K562 (cell line): ENCODE measurements around the gene ZNF358. TPM values are rescaled to one million over a fixed set of nuclear protein-coding genes. Genes with fewer than 3 reads are reported as not detected.

Experiments used
- ATAC-seq: fragments of 200-7000 bp; cut with Tn5 transposase; 3 replicates; pipeline ENCODE4 v1.9.1; 2020; ENCODE audit warnings: moderate library complexity
- BruUV-seq: library from RNA; stranded (reverse); fragments of 400-500 nt; replicated peaks from 2 replicates; lab custom pipeline; 2021; lab: Mats Ljungman, UMichigan
- CTCF ChIA-PET: fragments of 300-600 bp; formaldehyde crosslinking; extraction: SDS; loops from one replicate; lab custom pipeline; 2021; ENCODE audit warnings: low intra/inter-chr PET ratio; lab: Yijun Ruan, JAX
- POLR2A ChIA-PET: fragments of 300-600, 350-650 bp; sonication (Branson Sonifier 250); formaldehyde crosslinking; extraction: SDS; loops from one replicate; lab custom pipeline; 2021; ENCODE audit warnings: antibody characterized with exemption, inconsistent platforms; lab: Yijun Ruan, JAX
- DNase-seq, 4 experiments: peaks; one replicate each; pipeline versions ENCODE4 v3.0.0 to v3.0.0-alpha.2; 2011 to 2018; ENCODE audit warnings: low spot score in 3 of 4, mixed read lengths in 3 of 4; ENCODE audit errors: extremely low read depth in 1 of 4
- FAIRE-seq: peaks from 2 replicates; lab custom pipeline; 2011; peaks lifted over from hg19 to GRCh38; lab: Jason Lieb, UNC
- H2AFZ ChIP-seq: 2 replicates; pipeline ENCODE4 v1.6.0; 2011; ENCODE audit warnings: low read depth, low read length, control low read depth, inconsistent platforms
- H3K27ac ChIP-seq: fragments of 200-600 bp; 3 replicates; pipeline ENCODE4 v1.8.0; 2011; ENCODE audit warnings: low read depth, mild to moderate bottlenecking, control low read depth, inconsistent platforms, low read length, moderate library complexity, mixed read lengths; ENCODE audit errors: extremely low read depth
- H3K27me3 ChIP-seq, 2 experiments: fragments of 300-600 bp in 1 of 2; 2 replicates in 1 of 2; 3 replicates in 1 of 2; pipeline versions ENCODE4 v1.6.0 to v1.8.0; 2011; ENCODE audit warnings: inconsistent platforms in 2 of 2, low read length in 2 of 2, mild to moderate bottlenecking in 1 of 2, mixed read lengths in 1 of 2, moderate library complexity in 1 of 2; ENCODE audit not compliant: control insufficient read depth in 2 of 2, insufficient read depth in 2 of 2
- H3K36me3 ChIP-seq: fragments of 300-600 bp; 3 replicates; pipeline ENCODE4 v1.8.0; 2011; ENCODE audit warnings: mild to moderate bottlenecking, low read length, inconsistent platforms; ENCODE audit not compliant: control insufficient read depth, insufficient read depth
- H3K4me1 ChIP-seq, 2 experiments: fragments of 200-600 bp in 1 of 2; replicated peaks in 1 of 2; 2 replicates in 1 of 2; 3 replicates in 1 of 2; pipeline versions ENCODE4 v1.5.1 to v1.8.0; 2011; ENCODE audit warnings: inconsistent platforms in 2 of 2, low read length in 2 of 2, mild to moderate bottlenecking in 1 of 2, mixed read lengths in 1 of 2, moderate library complexity in 1 of 2; ENCODE audit not compliant: control insufficient read depth in 2 of 2, insufficient read depth in 2 of 2
- H3K4me2 ChIP-seq: 2 replicates; pipeline ENCODE4 v1.6.1; 2011; ENCODE audit warnings: low read length, control low read depth, inconsistent platforms, mixed read lengths; ENCODE audit not compliant: insufficient read depth
- H3K4me3 ChIP-seq: fragments of 200-600 bp; sonication (generic), shearing (Covaris generic); 2 replicates; pipeline ENCODE4 v1.5.1; 2016; ENCODE audit warnings: control low read depth, inconsistent platforms
- H3K79me2 ChIP-seq: fragments of 200-600 bp; 3 replicates; pipeline ENCODE4 v1.8.0; 2011; ENCODE audit warnings: low read length, inconsistent platforms; ENCODE audit not compliant: control insufficient read depth, insufficient read depth
- H3K9ac ChIP-seq, 2 experiments: 2 replicates each; pipeline versions ENCODE4 v1.6.0 to v1.6.1; 2011; ENCODE audit warnings: low read depth in 2 of 2, low read length in 2 of 2, control low read depth in 1 of 2, inconsistent platforms in 1 of 2, mild to moderate bottlenecking in 1 of 2, mixed read lengths in 1 of 2; ENCODE audit not compliant: insufficient read depth in 1 of 2
- H3K9me1 ChIP-seq: one replicate; pipeline ENCODE4 v1.6.0; 2011; ENCODE audit warnings: inconsistent platforms, mild to moderate bottlenecking, low read length, moderate library complexity; ENCODE audit not compliant: control insufficient read depth, insufficient read depth
- H3K9me3 ChIP-seq: replicated peaks from 2 replicates; pipeline ENCODE4 v1.5.1; 2011; ENCODE audit warnings: low read depth, low read length, inconsistent platforms; ENCODE audit not compliant: control insufficient read depth, insufficient read depth
- H4K20me1 ChIP-seq: replicated peaks from 2 replicates; pipeline ENCODE4 v1.6.1; 2011; ENCODE audit warnings: low read length, inconsistent platforms, mixed read lengths; ENCODE audit not compliant: control insufficient read depth, insufficient read depth
- ELK3 ChIP-seq: fragments of 450-650 bp; formaldehyde crosslinking; IDR thresholded peaks from 2 replicates; pipeline ENCODE4 v1.4.0; 2020; ENCODE audit warnings: mild to moderate bottlenecking
- PTRF ChIP-seq: fragments of 450-650 bp; IDR thresholded peaks from 2 replicates; pipeline ENCODE4 v1.6.1; 2016; ENCODE audit warnings: mild to moderate bottlenecking, missing genetic modification characterization, missing compliant biosample characterization
- ZFP36 ChIP-seq: fragments of 150-350 bp; IDR thresholded peaks from 2 replicates; pipeline ENCODE4 v1.6.1; 2018; ENCODE audit warnings: low read length, low read depth; ENCODE audit not compliant: partially characterized antibody
- ZNF512 ChIP-seq: IDR thresholded peaks from 2 replicates; pipeline ENCODE4 v1.6.1; 2016; ENCODE audit warnings: missing genetic modification characterization, missing compliant biosample characterization
- WGBS: fragments of 100-300 bp; shearing (Covaris generic); methylation state at CpG from one replicate; pipeline ENCODE4 v1.1.6; 2016; ENCODE audit warnings: low coverage, mixed read lengths; ENCODE audit not compliant: insufficient coverage; ENCODE audit errors: missing lambda C conversion rate; 5-methylcytosine and 5-hydroxymethylcytosine counted together
- in situ Hi-C: fragments of 300-500 bp; cut with MboI; formaldehyde crosslinking; loops from 4 replicates; pipeline ENCODE4 v1.15.0; 2018; ENCODE audit warnings: inconsistent platforms, mixed read lengths
- intact Hi-C: fragments of 100-400 bp; cut with micrococcal nuclease; formaldehyde crosslinking; loops from 2 replicates; pipeline ENCODE4 v1.14.2; 2022
- polyA plus RNA-seq, 8 experiments: library from polyadenylated mRNA; depleted of rRNA in 4 of 8; stranded (reverse) in 5 of 8; unstranded in 3 of 8; fragments of >200 nt; fragmentation: Nextera tagmentation in 2 of 8; fragmentation: Illumina TruSeq in 1 of 8; extraction: Ambion mirVana in 2 of 8; extraction: Trizol in 1 of 8; gene quantifications; 2 replicates each; pipeline versions ENCODE4 v1.2.1 to v1.2.3, GENCODE V29; 2011 to 2014; ENCODE audit warnings: inconsistent platforms in 1 of 8, missing spikeins in 1 of 8
- total RNA-seq, 7 experiments: library from RNA; depleted of rRNA in 6 of 7; stranded (reverse); fragments of >200 nt in 6 of 7; fragmentation: Illumina TruSeq in 2 of 7; extraction: Trizol in 2 of 7; gene quantifications; 2 replicates each; pipeline versions ENCODE4 v1.2.1 to v1.2.3, GENCODE V29; 2011 to 2021; ENCODE audit warnings: low replicate concordance in 1 of 7

ZNF358 gene
- total and polyA plus RNA-seq, 9 of the 15 experiments (the other 6 are each of a cell fraction or from before 2014, with no cell fraction given) = 0.04 to 17.2 (median 4.9) TPM

- TF ChIP-seq ZNF512 (tag) (no peak), ELK3 (CRISPR knock-in tag) (no peak), PTRF (no peak)
- TF ChIP-seq, all 486 proteins: peak for 0
These were observed 40.2 kb upstream of the ZNF358 start (continued) for GRCh38 chr19:7475665-7476064.

GRCh38 chr19:7476241-7476640, 39.7 kb upstream of the ZNF358 start:
- no peak overlapping the region for H3K27ac ChIP-seq
- H3K27me3 ChIP-seq = no peaks in the 10 kb centered on the region
- no peak for FAIRE-seq
- H3K4me2 ChIP-seq = no peak overlapping the region
- H3K4me1 ChIP-seq = peaks cover 10 to 38% of the 10 kb centered on the region in 2 experiments
- DNase-seq = no peak
- H4K20me1 ChIP-seq = no peaks in the 10 kb centered on the region
- WGBS = 40% methylated on average over 7 of the region's 7 CpGs
- in situ Hi-C loops = no loop called here
- H2AFZ ChIP-seq = no peak overlapping the region
- H3K9me1 ChIP-seq = peaks cover 3% of the 10 kb centered on the region
- H3K9ac ChIP-seq = peak overlapping the region in 1 of 2 experiments; percentile 17; a peak in 1 of 4 replicates
- no peaks in the 10 kb centered on the region for H3K36me3 ChIP-seq
- H3K9me3 ChIP-seq = no peaks in the 10 kb centered on the region
- intact Hi-C loops = no loop called here
- no peaks in the 10 kb centered on the region for H3K79me2 ChIP-seq
- no TSS peak for BruUV-seq
- H3K4me3 ChIP-seq = no peak overlapping the region
- ATAC-seq = no peak
- no peak for TF ChIP-seq ZFP36
- POLR2A ChIA-PET = no interaction called here
- CTCF ChIA-PET = no interaction called here
